Hepatocyte (in vitro differentiated cells): ENCODE measurements around the gene BCAS1. TPM values are rescaled to one million over a fixed set of nuclear protein-coding genes. Genes with fewer than 3 reads are reported as not detected.

Source experiments
- DNase-seq: peaks from one replicate; pipeline ENCODE4 v3.0.0-alpha.2; 2016; ENCODE audit warnings: low spot score
- H2AFZ ChIP-seq: fragments of 200-600 bp; sonication (generic); 2 replicates; pipeline ENCODE4 v1.6.0; 2016; ENCODE audit warnings: antibody characterized with exemption, mild to moderate bottlenecking
- H3K27ac ChIP-seq: fragments of 200-600 bp; sonication (generic); 2 replicates; pipeline ENCODE4 v1.5.1; 2016; ENCODE audit warnings: mild to moderate bottlenecking
- H3K27me3 ChIP-seq: fragments of 200-600 bp; sonication (generic); 2 replicates; pipeline ENCODE4 v1.6.1; 2016
- H3K36me3 ChIP-seq: fragments of 200-600 bp; sonication (generic); replicated peaks from 2 replicates; pipeline ENCODE4 v1.5.1; 2016; ENCODE audit warnings: low read depth; ENCODE audit not compliant: insufficient read depth
- H3K4me1 ChIP-seq: fragments of 200-600 bp; sonication (generic); 2 replicates; pipeline ENCODE4 v1.5.1; 2016; ENCODE audit warnings: mild to moderate bottlenecking, moderate library complexity; ENCODE audit not compliant: insufficient read depth
- H3K4me2 ChIP-seq: fragments of 200-600 bp; sonication (generic); 2 replicates; pipeline ENCODE4 v1.6.0; 2016
- H3K4me3 ChIP-seq: fragments of 200-600 bp; sonication (generic); 2 replicates; pipeline ENCODE4 v1.5.1; 2016; ENCODE audit warnings: mild to moderate bottlenecking
- H3K79me2 ChIP-seq: fragments of 200-600 bp; sonication (generic); 2 replicates; pipeline ENCODE4 v1.6.0; 2017; ENCODE audit warnings: mild to moderate bottlenecking
- H3K9me2 ChIP-seq: fragments of 200-600 bp; sonication (generic); replicated peaks from 2 replicates; pipeline ENCODE4 v1.6.0; 2017; ENCODE audit warnings: mild to moderate bottlenecking; ENCODE audit not compliant: insufficient read depth
- H3K9me3 ChIP-seq: fragments of 200-600 bp; sonication (generic); 2 replicates; pipeline ENCODE4 v1.5.1; 2016; ENCODE audit warnings: low read depth, mild to moderate bottlenecking
- H4K20me1 ChIP-seq: fragments of 200-600 bp; sonication (generic); 2 replicates; pipeline ENCODE4 v1.6.0; 2016; ENCODE audit warnings: mild to moderate bottlenecking; ENCODE audit not compliant: insufficient read depth, poor library complexity, severe bottlenecking
- CTCF ChIP-seq: fragments of 200-600 bp; sonication (generic); IDR thresholded peaks from 2 replicates; pipeline ENCODE4 v1.5.1; 2016; ENCODE audit warnings: antibody characterized with exemption, mild to moderate bottlenecking; ENCODE audit not compliant: poor library complexity
- EZH2 ChIP-seq: fragments of 200-600 bp; sonication (generic); IDR thresholded peaks from 2 replicates; pipeline ENCODE4 v1.6.1; 2016; ENCODE audit warnings: antibody characterized with exemption, mild to moderate bottlenecking, borderline replicate concordance
- EZH2phosphoT487 ChIP-seq: fragments of 200-600 bp; sonication (generic); IDR thresholded peaks from one replicate; pipeline ENCODE4 v1.6.1; 2018; ENCODE audit warnings: antibody characterized with exemption, mild to moderate bottlenecking, low read depth, moderate library complexity; ENCODE audit not compliant: unreplicated experiment, severe bottlenecking
- WGBS: methylation state at CpG from one replicate; pipeline ENCODE4 v1.1.6; 2016; ENCODE audit warnings: low lambda C conversion rate; ENCODE audit errors: missing lambda C conversion rate; 5-methylcytosine and 5-hydroxymethylcytosine counted together
- polyA plus RNA-seq: library from polyadenylated mRNA; unstranded; fragments of >200 nt; fragmentation: Nextera tagmentation; extraction: Ambion mirVana; gene quantifications from 2 replicates; pipeline ENCODE4 v1.2.1, GENCODE V29; 2016
- total RNA-seq: library from RNA; depleted of rRNA; stranded (reverse); fragments of >200 nt; gene quantifications from 2 replicates; pipeline ENCODE4 v1.2.3, GENCODE V29; 2014

Gene BCAS1
- total and polyA plus RNA-seq, 2 experiments from 2014 or later = 4.9 to 9.8 TPM

- DNase-seq = no peak
- Histone ChIP-seq H3K27ac (no peak overlapping the region), H3K9me3 (no peaks in the 10 kb centered on the region), H3K4me3 (no peak overlapping the region), H3K36me3 (no peaks in the 10 kb centered on the region), H3K4me2 (no peak overlapping the region), H3K79me2 (no peaks in the 10 kb centered on the region), H3K27me3 (no peaks in the 10 kb centered on the region), H4K20me1 (no peaks in the 10 kb centered on the region), H3K9me2 (no peaks in the 10 kb centered on the region), H3K4me1 (peaks cover 18% of the 10 kb centered on the region), H2AFZ (no peak overlapping the region)
- TF ChIP-seq EZH2 (no peak), CTCF (no peak), EZH2phosphoT487 (no peak)
- WGBS = 59% methylated on average over 4 of the region's 4 CpGs
Measured at GRCh38 chr20:54105653-54106052, 35.3 kb upstream of the BCAS1 start.

- H3K36me3 ChIP-seq = no peaks in the 10 kb centered on the region
- H3K4me1 ChIP-seq = peaks cover 10% of the 10 kb centered on the region
- 70% methylated on average over 4 of the region's 4 CpGs for WGBS
- no peaks in the 10 kb centered on the region for H4K20me1 ChIP-seq
- DNase-seq = no peak
- no peak overlapping the region for H3K27ac ChIP-seq
- H3K9me2 ChIP-seq = no peaks in the 10 kb centered on the region
- H2AFZ ChIP-seq = no peak overlapping the region
- no peaks in the 10 kb centered on the region for H3K9me3 ChIP-seq
- H3K4me2 ChIP-seq = no peak overlapping the region
- no peak overlapping the region for H3K4me3 ChIP-seq
- H3K27me3 ChIP-seq = no peaks in the 10 kb centered on the region
- H3K79me2 ChIP-seq = no peaks in the 10 kb centered on the region
- TF ChIP-seq EZH2phosphoT487 = no peak
- no peak for TF ChIP-seq EZH2
- TF ChIP-seq CTCF = no peak
Measured at GRCh38 chr20:54104781-54105180, 34.4 kb upstream of the BCAS1 start.

- no peak overlapping the region for H3K4me2 ChIP-seq
- H3K9me2 ChIP-seq = no peaks in the 10 kb centered on the region
- no peak for TF ChIP-seq EZH2phosphoT487
- no peak for TF ChIP-seq CTCF
- no peak for TF ChIP-seq EZH2
- H3K9me3 ChIP-seq = no peaks in the 10 kb centered on the region
- DNase-seq = peak; percentile 41
- H3K4me1 ChIP-seq = peaks cover 10% of the 10 kb centered on the region
- H3K36me3 ChIP-seq = no peaks in the 10 kb centered on the region
- WGBS = 80% methylated on average over 6 of the region's 6 CpGs
- no peak overlapping the region for H2AFZ ChIP-seq
- H3K79me2 ChIP-seq = no peaks in the 10 kb centered on the region
- no peaks in the 10 kb centered on the region for H3K27me3 ChIP-seq
- H4K20me1 ChIP-seq = no peaks in the 10 kb centered on the region
- peak overlapping the region; percentile 44 for H3K27ac ChIP-seq
- H3K4me3 ChIP-seq = no peak overlapping the region
Measured at GRCh38 chr20:54103762-54104600, 33.6 kb upstream of the BCAS1 start.
